Measurements from ENCODE around the gene TWIST1.

GRCh38 chr7:19098510-19098909 is 18.9 kb downstream of the TWIST1 start:
- TF ChIP-seq CTCF (conservative IDR thresholded peaks at IDR 0.05; ENCODE audit: low read depth in 2 of 2) (no peak), EZH2 (IDR thresholded peaks at IDR 0.05; ENCODE audit: low read depth, unreplicated experiment) (no peak), POLR2AphosphoS5 (IDR thresholded peaks at IDR 0.05; ENCODE audit: low read depth) (no peak), CREB1 (CRISPR knock-in tag; IDR thresholded peaks at IDR 0.05; ENCODE audit: low read depth) (no peak)

Data from GM23338 (cell line).